IMR-90 (cell line): Measurements from ENCODE around the gene ELL. TPM values are rescaled to one million over a fixed set of nuclear protein-coding genes. Genes with fewer than 3 reads are reported as not detected.

Experiments used
- ATAC-seq: fragments of 200-7000 bp; cut with Tn5 transposase; 2 replicates; pipeline ENCODE4 v1.9.1; 2020; ENCODE audit warnings: low read depth, mild to moderate bottlenecking, moderate library complexity
- BruUV-seq: library from RNA; stranded (reverse); fragments of 400-500 nt; replicated peaks from 2 replicates; lab custom pipeline; 2021; lab: Mats Ljungman, UMichigan
- CTCF ChIA-PET: fragments of 300-600 bp; formaldehyde crosslinking; extraction: SDS; loops from one replicate; lab custom pipeline; 2021; ENCODE audit warnings: antibody characterized with exemption; lab: Yijun Ruan, JAX
- POLR2A ChIA-PET: fragments of 300-600 bp; sonication (Branson Sonifier 250); formaldehyde crosslinking; loops from one replicate; lab custom pipeline; 2022; ENCODE audit warnings: antibody characterized with exemption; ENCODE audit not compliant: unreplicated experiment; lab: Charles Lee
- DNase-seq: peaks from one replicate; pipeline ENCODE4 v3.0.0; 2013
- H2AFZ ChIP-seq: replicated peaks from 2 replicates; pipeline ENCODE3; 2013; ENCODE audit warnings: low read length, mild to moderate bottlenecking; ENCODE audit not compliant: poor library complexity
- H2AK5ac ChIP-seq: 2 replicates; pipeline ENCODE4 v1.6.1; 2013; ENCODE audit warnings: low read depth, low read length, inconsistent platforms
- H2AK9ac ChIP-seq: replicated peaks from 2 replicates; pipeline ENCODE3; 2013; ENCODE audit warnings: mild to moderate bottlenecking, low read depth, low read length, moderate library complexity; ENCODE audit not compliant: poor library complexity
- H2BK120ac ChIP-seq: 2 replicates; pipeline ENCODE4 v1.6.1; 2013; ENCODE audit warnings: low read depth, low read length, inconsistent platforms
- H2BK15ac ChIP-seq: 3 replicates; pipeline ENCODE4 v1.6.1; 2013; ENCODE audit warnings: low read depth, low read length, inconsistent platforms
- H2BK20ac ChIP-seq: 2 replicates; pipeline ENCODE4 v1.6.1; 2013; ENCODE audit warnings: low read depth, mild to moderate bottlenecking, inconsistent platforms, low read length, moderate library complexity
- H2BK5ac ChIP-seq: 2 replicates; pipeline ENCODE4 v1.6.1; 2013; ENCODE audit warnings: mild to moderate bottlenecking, low read depth, low read length, inconsistent platforms; ENCODE audit not compliant: poor library complexity, severe bottlenecking
- H3K14ac ChIP-seq: replicated peaks from 2 replicates; pipeline ENCODE4 v1.6.1; 2013; ENCODE audit warnings: low read depth, low read length, inconsistent platforms
- H3K18ac ChIP-seq: 2 replicates; pipeline ENCODE4 v1.6.1; 2013; ENCODE audit warnings: low read depth, low read length, control low read depth
- H3K23ac ChIP-seq: 2 replicates; pipeline ENCODE4 v1.6.1; 2013; ENCODE audit warnings: low read depth, low read length, inconsistent platforms
- H3K27ac ChIP-seq: 2 replicates; pipeline ENCODE4 v1.5.1; 2013; ENCODE audit warnings: mild to moderate bottlenecking, control low read depth, low read length; ENCODE audit not compliant: insufficient read depth
- H3K27me3 ChIP-seq: 2 replicates; pipeline ENCODE4 v1.6.1; 2013; ENCODE audit warnings: low read length; ENCODE audit not compliant: control insufficient read depth, insufficient read depth
- H3K36me3 ChIP-seq: 2 replicates; pipeline ENCODE4 v1.6.1; 2013; ENCODE audit warnings: low read length, mixed read lengths; ENCODE audit not compliant: control insufficient read depth, insufficient read depth
- H3K4ac ChIP-seq: 2 replicates; pipeline ENCODE4 v1.6.1; 2013; ENCODE audit warnings: low read depth, low read length, inconsistent platforms
- H3K4me1 ChIP-seq: 2 replicates; pipeline ENCODE4 v1.6.1; 2013; ENCODE audit warnings: low read length, mixed read lengths; ENCODE audit not compliant: control insufficient read depth, insufficient read depth
- H3K4me2 ChIP-seq: 2 replicates; pipeline ENCODE4 v1.6.1; 2013; ENCODE audit warnings: low read depth, mild to moderate bottlenecking, control low read depth, low read length, moderate library complexity
- H3K4me3 ChIP-seq: 2 replicates; pipeline ENCODE4 v1.5.1; 2013; ENCODE audit warnings: low read depth, mild to moderate bottlenecking, control low read depth, low read length, moderate library complexity; ENCODE audit not compliant: insufficient read depth
- H3K56ac ChIP-seq: 2 replicates; pipeline ENCODE4 v1.6.1; 2013; ENCODE audit warnings: low read length, inconsistent platforms; ENCODE audit not compliant: insufficient read depth; ENCODE audit errors: extremely low read depth
- H3K79me1 ChIP-seq, 2 experiments: 2 replicates each; pipeline ENCODE4 v1.6.1; 2013; ENCODE audit warnings: low read length in 2 of 2, inconsistent platforms in 1 of 2, low read depth in 1 of 2
- H3K9ac ChIP-seq: 2 replicates; pipeline ENCODE4 v1.6.1; 2013; ENCODE audit warnings: low read depth, low read length, control low read depth
- H3K9me1 ChIP-seq: 2 replicates; pipeline ENCODE4 v1.6.1; 2013; ENCODE audit warnings: low read length, inconsistent platforms; ENCODE audit not compliant: insufficient read depth
- H3K9me3 ChIP-seq: 2 replicates; pipeline ENCODE4 v1.6.1; 2013; ENCODE audit warnings: low read length; ENCODE audit not compliant: control insufficient read depth, insufficient read depth
- H4K20me1 ChIP-seq: 2 replicates; pipeline ENCODE4 v1.6.1; 2013; ENCODE audit warnings: low read length, inconsistent platforms; ENCODE audit not compliant: insufficient read depth
- H4K5ac ChIP-seq: 2 replicates; pipeline ENCODE4 v1.6.1; 2013; ENCODE audit warnings: mild to moderate bottlenecking, low read depth, low read length, control low read depth
- H4K8ac ChIP-seq, 2 experiments: 2 replicates each; pipeline ENCODE4 v1.6.1; 2013; ENCODE audit warnings: low read depth in 2 of 2, low read length in 2 of 2, control low read depth in 1 of 2, inconsistent platforms in 1 of 2
- H4K91ac ChIP-seq: 2 replicates; pipeline ENCODE4 v1.6.1; 2013; ENCODE audit warnings: low read depth, low read length, inconsistent platforms; ENCODE audit not compliant: insufficient read depth
- BHLHE40 ChIP-seq: fragments of 150-350 bp; IDR thresholded peaks from 2 replicates; pipeline ENCODE4 v1.6.1; 2016; ENCODE audit warnings: mild to moderate bottlenecking, low read depth, low read length
- FOS ChIP-seq: fragments of 150-350 bp; IDR thresholded peaks from 2 replicates; pipeline ENCODE4 v1.6.1; 2016; ENCODE audit warnings: low read depth, low read length
- MAZ ChIP-seq: IDR thresholded peaks from 2 replicates; pipeline ENCODE4 v1.6.1; 2012; ENCODE audit warnings: low read depth, mild to moderate bottlenecking, low read length, improper control_type of control experiment, moderate library complexity, borderline replicate concordance
- MXI1 ChIP-seq: IDR thresholded peaks from 2 replicates; pipeline ENCODE4 v1.6.1; 2012; ENCODE audit warnings: low read depth, mild to moderate bottlenecking, low read length, moderate library complexity, borderline replicate concordance
- NFE2L2 ChIP-seq: fragments of 150-350 bp; IDR thresholded peaks from 2 replicates; pipeline ENCODE4 v1.6.1; 2016; ENCODE audit warnings: low read depth, mild to moderate bottlenecking, low read length
- RAD21 ChIP-seq: IDR thresholded peaks from 2 replicates; pipeline ENCODE4 v1.6.1; 2012; ENCODE audit warnings: low read length, improper control_type of control experiment
- RCOR1 ChIP-seq: IDR thresholded peaks from 2 replicates; pipeline ENCODE4 v1.6.1; 2012; ENCODE audit warnings: mild to moderate bottlenecking, low read length, improper control_type of control experiment; ENCODE audit not compliant: insufficient replicate concordance
- WGBS, 2 experiments: methylation state at CpG; one replicate each; pipeline versions ENCODE4 v1.1.5 to v1.1.7; 2013; ENCODE audit warnings: missing lambda C conversion rate in 2 of 2; ENCODE audit not compliant: insufficient read length in 1 of 2; ENCODE audit errors: extremely low coverage in 2 of 2; 5-methylcytosine and 5-hydroxymethylcytosine counted together
- dilution Hi-C: fragments of 300-500 bp; cut with HindIII; formaldehyde crosslinking; loops from one replicate; pipeline ENCODE4 v1.14.3; 2018; ENCODE audit warnings: low sequenced_read_pairs; ENCODE audit not compliant: unreplicated experiment
- in situ Hi-C: fragments of 300-500 bp; cut with MboI; formaldehyde crosslinking; loops from 3 replicates; pipeline ENCODE4 v1.14.3; 2019; ENCODE audit warnings: low sequenced_read_pairs, inconsistent platforms, mixed read lengths
- intact Hi-C: fragments of 100-400 bp; cut with micrococcal nuclease; formaldehyde crosslinking; loops from 2 replicates; pipeline ENCODE4 v1.10.0; 2022
- polyA plus RNA-seq, 3 experiments: library from polyadenylated mRNA; depleted of rRNA; stranded (reverse); fragments of >200 nt; gene quantifications; 2 replicates each; pipeline ENCODE4 v1.2.3, GENCODE V29; 2012; ENCODE audit warnings: low replicate concordance in 1 of 3
- total RNA-seq: library from RNA; depleted of rRNA; stranded (reverse); fragments of >200 nt; gene quantifications from 2 replicates; pipeline ENCODE4 v1.2.3, GENCODE V29; 2012
- TF ChIP-seq, protein P1 (sequence below): fragments of 150-350 bp; IDR thresholded peaks from 2 replicates; pipeline ENCODE4 v1.6.1; 2016; ENCODE audit warnings: low read depth, mild to moderate bottlenecking, low read length, moderate library complexity, borderline replicate concordance
- TF ChIP-seq, protein P2 (sequence below): conservative IDR thresholded peaks from 2 replicates; pipeline ENCODE4 v1.5.1; 2012; ENCODE audit warnings: mild to moderate bottlenecking, low read depth, low read length, improper control_type of control experiment
- TF ChIP-seq, protein P3 (sequence below): fragments of 150-350 bp; IDR thresholded peaks from 2 replicates; pipeline ENCODE4 v1.6.1; 2017; ENCODE audit warnings: mild to moderate bottlenecking, antibody characterized with exemption, low read length, low read depth

ELL gene
- total and polyA plus RNA-seq, 2 of the 4 experiments (the other 2 are of a cell fraction), result 6.3 to 13.1 TPM

DNA sequence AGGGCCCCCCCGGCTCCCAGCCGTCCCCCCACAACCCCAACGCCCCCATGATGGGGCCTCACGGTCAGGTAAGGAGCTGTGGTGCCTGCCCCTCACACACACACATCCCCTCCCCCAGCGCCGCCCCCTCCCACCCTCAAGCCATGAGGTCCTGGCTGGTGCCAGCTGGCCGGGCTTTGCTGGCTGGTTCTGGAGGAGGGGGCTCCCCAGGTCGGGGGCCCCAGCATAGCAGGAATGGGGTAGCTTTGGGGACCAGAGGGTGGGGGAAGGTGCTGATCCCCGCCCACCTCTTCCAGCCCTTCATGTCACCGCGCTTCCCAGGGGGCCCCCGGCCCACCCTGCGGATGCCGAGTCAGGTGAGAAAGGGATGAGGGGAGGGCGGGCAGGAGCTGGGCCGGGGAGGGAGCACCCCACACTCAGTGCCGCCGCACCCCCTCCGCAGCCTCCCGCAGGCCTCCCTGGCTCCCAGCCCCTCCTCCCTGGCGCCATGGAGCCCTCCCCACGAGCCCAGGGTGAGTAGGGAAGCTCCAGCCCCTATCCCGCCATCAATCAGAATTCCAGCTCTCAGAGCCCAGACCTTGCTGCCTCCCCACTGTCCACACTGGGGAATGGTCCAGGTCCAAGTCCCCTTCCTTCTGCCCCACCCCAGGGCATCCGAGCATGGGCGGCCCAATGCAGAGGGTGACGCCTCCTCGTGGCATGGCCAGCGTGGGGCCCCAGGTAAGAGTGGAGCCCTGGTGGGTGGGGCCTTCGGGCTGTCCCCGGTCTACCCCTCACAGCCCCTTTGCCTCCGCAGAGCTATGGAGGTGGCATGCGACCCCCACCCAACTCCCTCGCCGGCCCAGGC lies 90.3 kb downstream of the ELL start:
- ATAC-seq, result no peak
- CTCF ChIA-PET, result no interaction called here
- Histone ChIP-seq H3K9me3 (no peaks in the 10 kb centered on the region), H3K4ac (no peak overlapping the region), H3K9me1 (peaks cover 7% of the 10 kb centered on the region), H3K4me3 (no peak overlapping the region), H3K23ac (no peak overlapping the region), H4K91ac (no peak overlapping the region), H3K4me1 (peaks cover 11% of the 10 kb centered on the region), H3K4me2 (no peak overlapping the region), H3K18ac (no peak overlapping the region), H3K27ac (no peak overlapping the region), H3K14ac (no peak overlapping the region), H2AK5ac (no peak overlapping the region), H2BK15ac (no peak overlapping the region), H2AFZ (no peak overlapping the region), H4K8ac (no peak overlapping the region), H2BK5ac (no peak overlapping the region), H3K36me3 (peaks cover 13% of the 10 kb centered on the region; the same call in 1 of the 2 replicates), H3K27me3 (no peaks in the 10 kb centered on the region), H3K56ac (no peak overlapping the region), H2AK9ac (no peak overlapping the region), H2BK20ac (no peak overlapping the region), H4K5ac (no peak overlapping the region), H3K79me1 (peaks cover 7 to 47% of the 10 kb centered on the region in 2 experiments; a peak in 2 of 4 replicates), H2BK120ac (no peak overlapping the region), H3K9ac (no peak overlapping the region), H4K20me1 (peaks cover 29% of the 10 kb centered on the region)
- POLR2A ChIA-PET, result interaction anchor here (0.6 kb wide), 1 partner anchor 86 kb away, joined by 26 read pairs; no protein-coding TSS in a partner anchor
- in situ Hi-C loops, result no loop called here
- 87% methylated on average over 3 of the region's 34 CpGs; no CpG with 5 or more reads in 1 of the 2 experiments for WGBS, 2 experiments
- DNase-seq, result no peak
- intact Hi-C loops, result no loop called here
- TF ChIP-seq RAD21 (no peak), FOS (no peak), NFE2L2 (no peak), MXI1 (no peak), MAZ (no peak), RCOR1 (no peak), BHLHE40 (no peak)
- TF ChIP-seq, protein P1, sequence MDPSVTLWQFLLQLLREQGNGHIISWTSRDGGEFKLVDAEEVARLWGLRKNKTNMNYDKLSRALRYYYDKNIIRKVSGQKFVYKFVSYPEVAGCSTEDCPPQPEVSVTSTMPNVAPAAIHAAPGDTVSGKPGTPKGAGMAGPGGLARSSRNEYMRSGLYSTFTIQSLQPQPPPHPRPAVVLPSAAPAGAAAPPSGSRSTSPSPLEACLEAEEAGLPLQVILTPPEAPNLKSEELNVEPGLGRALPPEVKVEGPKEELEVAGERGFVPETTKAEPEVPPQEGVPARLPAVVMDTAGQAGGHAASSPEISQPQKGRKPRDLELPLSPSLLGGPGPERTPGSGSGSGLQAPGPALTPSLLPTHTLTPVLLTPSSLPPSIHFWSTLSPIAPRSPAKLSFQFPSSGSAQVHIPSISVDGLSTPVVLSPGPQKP, result no peak
- TF ChIP-seq, protein P2, sequence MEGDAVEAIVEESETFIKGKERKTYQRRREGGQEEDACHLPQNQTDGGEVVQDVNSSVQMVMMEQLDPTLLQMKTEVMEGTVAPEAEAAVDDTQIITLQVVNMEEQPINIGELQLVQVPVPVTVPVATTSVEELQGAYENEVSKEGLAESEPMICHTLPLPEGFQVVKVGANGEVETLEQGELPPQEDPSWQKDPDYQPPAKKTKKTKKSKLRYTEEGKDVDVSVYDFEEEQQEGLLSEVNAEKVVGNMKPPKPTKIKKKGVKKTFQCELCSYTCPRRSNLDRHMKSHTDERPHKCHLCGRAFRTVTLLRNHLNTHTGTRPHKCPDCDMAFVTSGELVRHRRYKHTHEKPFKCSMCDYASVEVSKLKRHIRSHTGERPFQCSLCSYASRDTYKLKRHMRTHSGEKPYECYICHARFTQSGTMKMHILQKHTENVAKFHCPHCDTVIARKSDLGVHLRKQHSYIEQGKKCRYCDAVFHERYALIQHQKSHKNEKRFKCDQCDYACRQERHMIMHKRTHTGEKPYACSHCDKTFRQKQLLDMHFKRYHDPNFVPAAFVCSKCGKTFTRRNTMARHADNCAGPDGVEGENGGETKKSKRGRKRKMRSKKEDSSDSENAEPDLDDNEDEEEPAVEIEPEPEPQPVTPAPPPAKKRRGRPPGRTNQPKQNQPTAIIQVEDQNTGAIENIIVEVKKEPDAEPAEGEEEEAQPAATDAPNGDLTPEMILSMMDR, result no peak
- TF ChIP-seq, protein P3, sequence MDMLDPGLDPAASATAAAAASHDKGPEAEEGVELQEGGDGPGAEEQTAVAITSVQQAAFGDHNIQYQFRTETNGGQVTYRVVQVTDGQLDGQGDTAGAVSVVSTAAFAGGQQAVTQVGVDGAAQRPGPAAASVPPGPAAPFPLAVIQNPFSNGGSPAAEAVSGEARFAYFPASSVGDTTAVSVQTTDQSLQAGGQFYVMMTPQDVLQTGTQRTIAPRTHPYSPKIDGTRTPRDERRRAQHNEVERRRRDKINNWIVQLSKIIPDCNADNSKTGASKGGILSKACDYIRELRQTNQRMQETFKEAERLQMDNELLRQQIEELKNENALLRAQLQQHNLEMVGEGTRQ, result no peak
- BruUV-seq, result no TSS peak
- dilution Hi-C loops, result no loop called here
